Activated naive CD8-positive, alpha-beta T cell (primary cell): Measurements from ENCODE around the gene GTSE1.

Experiments used
- H3K27ac Mint-ChIP-seq: one replicate; pipeline ENCODE4 v1.8.0; 2021; ENCODE audit warnings: mixed read lengths
- H3K27me3 Mint-ChIP-seq: one replicate; pipeline ENCODE4 v1.8.0; 2021; ENCODE audit warnings: mixed read lengths
- H3K36me3 Mint-ChIP-seq: one replicate; pipeline ENCODE4 v1.8.0; 2021; ENCODE audit warnings: mixed read lengths
- H3K4me1 Mint-ChIP-seq: one replicate; pipeline ENCODE4 v1.8.0; 2021; ENCODE audit warnings: low read depth, mixed read lengths
- H3K4me3 Mint-ChIP-seq: one replicate; pipeline ENCODE4 v1.8.0; 2021; ENCODE audit warnings: mild to moderate bottlenecking, mixed read lengths
- H3K9me3 Mint-ChIP-seq: one replicate; pipeline ENCODE4 v1.8.0; 2021; ENCODE audit warnings: low read depth, mixed read lengths

GTSE1 gene

DNA sequence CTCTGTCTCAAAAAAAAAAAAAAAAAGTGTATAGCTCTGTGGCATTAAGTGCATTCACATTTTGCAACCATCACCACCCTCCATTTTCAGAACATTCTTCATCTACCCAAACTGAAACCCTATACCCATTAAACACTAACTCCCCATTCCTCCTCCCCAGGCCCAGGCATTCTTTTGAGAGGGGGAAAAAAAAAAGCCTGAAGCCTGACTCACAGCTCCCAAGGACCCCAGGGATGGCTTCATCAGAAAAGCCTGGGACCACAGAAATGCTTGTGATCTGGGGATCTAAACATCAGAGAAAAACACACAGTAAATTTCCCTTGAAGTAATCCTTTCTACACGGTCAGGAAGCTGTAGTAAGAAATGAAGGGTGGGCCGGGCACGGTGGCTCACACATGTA lies 10.7 kb upstream of the GTSE1 start:
- Mint-ChIP-seq H3K27me3 (no peaks in the 10 kb centered on the region), H3K9me3 (no peaks in the 10 kb centered on the region), H3K4me1 (peaks cover 3% of the 10 kb centered on the region)

DNA sequence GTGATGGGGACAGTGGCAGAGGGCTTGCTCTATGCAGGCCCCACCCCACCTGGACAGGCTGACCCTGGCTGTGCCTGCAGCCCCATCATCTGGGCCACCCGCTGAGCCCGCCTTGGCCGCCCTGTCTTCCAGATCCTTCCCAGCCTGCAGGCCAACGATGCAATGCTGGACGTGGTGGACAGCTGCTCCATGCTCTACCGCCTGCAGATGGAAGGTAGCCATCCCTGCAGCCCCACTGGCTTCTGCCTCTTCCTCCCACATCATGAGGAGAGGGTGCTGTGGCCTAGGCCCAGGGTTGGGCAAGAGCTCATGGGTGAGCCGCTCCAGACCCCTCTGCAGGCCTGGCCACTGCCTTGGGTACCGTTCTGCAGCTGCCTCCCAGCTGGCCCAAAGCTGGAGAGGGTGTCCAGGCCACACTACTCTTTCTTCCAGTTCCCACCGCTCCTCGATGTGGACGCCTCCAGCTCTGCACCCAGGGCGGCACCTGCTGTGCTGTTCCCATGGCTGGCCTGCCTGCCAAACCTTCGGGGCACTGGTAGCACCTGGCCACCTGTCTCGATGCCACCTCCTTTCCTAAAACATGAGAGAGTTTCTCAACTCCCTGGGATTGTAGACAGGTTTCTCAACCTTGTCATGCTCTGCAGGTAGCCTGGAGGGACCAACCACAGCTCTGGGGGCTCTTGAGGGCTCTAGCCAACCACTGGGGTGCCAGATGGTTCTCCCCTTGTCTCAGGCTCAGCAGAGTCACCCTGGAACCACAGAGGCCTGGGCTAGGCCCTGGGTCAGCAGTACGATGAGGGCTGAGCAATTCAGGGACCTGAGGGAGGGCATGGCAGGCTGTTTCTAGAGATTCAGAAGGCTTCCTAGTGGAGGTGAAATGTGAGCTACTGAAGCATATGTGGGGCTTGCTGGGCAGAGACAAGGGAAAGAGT lies 9.5 kb upstream of the GTSE1 start:
- Mint-ChIP-seq H3K27ac (no peak overlapping the region), H3K4me1 (peaks cover 3% of the 10 kb centered on the region), H3K36me3 (no peaks in the 10 kb centered on the region), H3K4me3 (no peak overlapping the region), H3K9me3 (no peaks in the 10 kb centered on the region), H3K27me3 (no peaks in the 10 kb centered on the region)

More for the DNA sequence above, 10.7 kb upstream of the GTSE1 start:
- Mint-ChIP-seq H3K36me3 (no peaks in the 10 kb centered on the region), H3K27ac (no peak overlapping the region), H3K4me3 (no peak overlapping the region)

DNA sequence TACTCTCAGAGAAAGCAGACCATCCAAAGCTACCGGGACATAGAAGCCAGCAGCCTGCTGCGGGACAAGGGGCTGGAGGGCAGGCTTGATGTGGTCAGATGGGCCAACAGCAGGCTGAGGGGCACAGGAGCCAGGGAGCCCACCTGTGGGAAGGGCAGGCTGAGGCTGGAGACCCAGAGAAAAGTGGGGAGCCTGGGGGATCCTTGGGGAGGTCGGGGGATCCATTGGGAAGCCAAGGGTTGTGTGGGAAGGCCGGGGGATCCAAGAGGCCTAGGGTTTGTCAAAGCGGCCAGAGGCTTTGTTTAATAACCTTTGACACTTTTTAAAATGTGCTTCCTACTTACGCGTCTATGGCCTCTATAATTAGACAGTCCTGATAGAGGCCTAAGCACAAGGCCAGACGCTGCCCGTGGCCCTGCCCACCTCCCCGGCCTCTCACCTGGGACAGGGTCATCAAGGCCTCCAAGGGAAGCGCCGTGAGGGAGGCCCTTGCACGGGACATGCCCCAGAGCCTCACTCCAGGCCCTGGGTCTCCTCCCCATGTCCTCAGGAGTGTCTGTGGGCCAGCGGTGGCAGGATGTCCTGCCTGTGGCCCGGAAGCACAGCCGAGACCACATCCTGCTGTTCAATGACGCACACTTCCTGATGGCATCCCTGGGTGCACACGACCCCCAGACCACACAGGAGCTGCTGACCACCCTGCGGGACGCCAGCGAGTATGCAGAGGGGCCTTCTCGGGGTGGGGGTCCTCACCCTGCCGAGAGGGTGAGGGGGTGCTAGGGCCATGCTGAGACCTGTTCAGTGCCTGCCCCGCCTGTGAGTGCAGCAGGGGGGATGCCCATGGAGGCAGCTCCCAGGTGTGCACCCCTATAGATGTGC lies 8.6 kb upstream of the GTSE1 start:
- Mint-ChIP-seq H3K27ac (no peak overlapping the region), H3K4me3 (no peak overlapping the region), H3K4me1 (peaks cover 3% of the 10 kb centered on the region), H3K36me3 (no peaks in the 10 kb centered on the region), H3K9me3 (no peaks in the 10 kb centered on the region), H3K27me3 (no peaks in the 10 kb centered on the region)

GRCh38 chr22:46288846-46289243 lies 7.8 kb upstream of the GTSE1 start:
- Mint-ChIP-seq H3K4me1 (peaks cover 3% of the 10 kb centered on the region), H3K4me3 (no peak overlapping the region), H3K27ac (no peak overlapping the region), H3K27me3 (no peaks in the 10 kb centered on the region), H3K9me3 (no peaks in the 10 kb centered on the region), H3K36me3 (no peaks in the 10 kb centered on the region)

DNA sequence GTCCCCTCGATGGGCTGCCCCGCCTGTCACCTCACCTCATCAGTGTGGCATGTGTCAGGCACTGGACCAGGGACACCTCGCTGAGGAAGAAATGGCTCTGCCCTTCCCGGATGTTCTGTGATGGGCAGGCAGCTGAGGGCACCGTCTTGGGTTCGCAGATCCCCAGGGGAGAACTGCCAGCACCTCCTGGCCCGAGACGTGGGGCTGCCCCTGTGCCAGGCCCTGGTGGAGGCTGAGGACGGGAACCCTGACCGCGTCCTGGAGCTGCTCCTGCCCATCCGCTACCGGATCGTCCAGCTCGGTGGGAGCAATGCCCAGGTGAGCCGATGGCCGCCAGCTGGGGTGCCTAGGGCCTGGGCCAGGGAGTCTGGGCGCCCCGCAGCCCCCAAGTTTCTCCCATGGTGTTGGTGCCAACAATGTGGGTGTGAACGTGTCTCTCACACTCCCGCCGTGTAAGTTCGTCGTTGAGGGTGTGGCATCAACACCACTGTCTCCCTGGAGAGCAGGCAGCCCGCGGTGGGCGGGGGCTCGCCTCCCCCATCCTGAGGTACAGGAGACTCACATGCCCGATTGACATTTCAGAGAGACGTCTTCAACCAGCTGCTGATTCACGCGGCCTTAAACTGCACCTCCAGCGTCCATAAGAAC lies 7.3 kb upstream of the GTSE1 start:
- Mint-ChIP-seq H3K4me1 (peaks cover 3% of the 10 kb centered on the region), H3K27me3 (no peaks in the 10 kb centered on the region), H3K27ac (no peak overlapping the region), H3K4me3 (no peak overlapping the region), H3K36me3 (no peaks in the 10 kb centered on the region), H3K9me3 (no peaks in the 10 kb centered on the region)

GRCh38 chr22:46290121-46290842 lies 6.4 kb upstream of the GTSE1 start:
- Mint-ChIP-seq H3K4me1 (peaks cover 6% of the 10 kb centered on the region), H3K27ac (no peak overlapping the region), H3K4me3 (no peak overlapping the region), H3K36me3 (peaks cover 3% of the 10 kb centered on the region), H3K27me3 (no peaks in the 10 kb centered on the region), H3K9me3 (no peaks in the 10 kb centered on the region)

GRCh38 chr22:46290843-46291785 lies 5.6 kb upstream of the GTSE1 start:
- H3K4me3 Mint-ChIP-seq, result no peak overlapping the region
- H3K27me3 Mint-ChIP-seq, result no peaks in the 10 kb centered on the region
- H3K36me3 Mint-ChIP-seq, result peaks cover 3% of the 10 kb centered on the region
- H3K27ac Mint-ChIP-seq, result no peak overlapping the region
- no peaks in the 10 kb centered on the region for H3K9me3 Mint-ChIP-seq
- peaks cover 10% of the 10 kb centered on the region for H3K4me1 Mint-ChIP-seq

- Mint-ChIP-seq H3K9me3 (no peaks in the 10 kb centered on the region), H3K27me3 (no peaks in the 10 kb centered on the region), H3K4me3 (no peak overlapping the region), H3K27ac (no peak overlapping the region), H3K36me3 (peaks cover 3% of the 10 kb centered on the region), H3K4me1 (peaks cover 15% of the 10 kb centered on the region)
These were observed 4.5 kb upstream of the GTSE1 start for GRCh38 chr22:46292173-46292572.

DNA sequence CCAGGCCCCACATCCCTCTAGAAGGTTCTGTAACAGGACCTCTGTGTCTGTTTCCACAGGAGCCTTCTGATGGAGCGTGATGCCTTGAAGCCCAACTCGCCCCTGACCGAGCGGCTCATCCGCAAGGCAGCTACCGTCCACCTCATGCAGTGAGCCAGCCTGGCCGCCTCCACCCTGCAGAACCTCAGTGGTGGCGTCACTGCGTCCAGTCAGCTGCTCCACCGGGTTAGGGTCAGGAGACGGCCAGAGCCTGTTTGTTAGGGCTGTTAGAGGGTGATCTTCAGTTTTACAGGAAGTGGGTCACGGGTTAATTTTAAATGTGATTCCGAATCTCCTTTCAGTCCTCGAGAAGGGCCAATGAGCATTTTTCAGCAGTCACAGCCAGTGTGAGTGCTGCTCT lies 3.9 kb upstream of the GTSE1 start:
- Mint-ChIP-seq H3K4me1 (peaks cover 18% of the 10 kb centered on the region), H3K27ac (no peak overlapping the region), H3K36me3 (peaks cover 3% of the 10 kb centered on the region), H3K4me3 (no peak overlapping the region), H3K27me3 (peaks cover 2% of the 10 kb centered on the region), H3K9me3 (no peaks in the 10 kb centered on the region)

- peaks cover 6% of the 10 kb centered on the region for H3K36me3 Mint-ChIP-seq
- H3K4me3 Mint-ChIP-seq, result no peak overlapping the region
- H3K27me3 Mint-ChIP-seq, result peaks cover 4% of the 10 kb centered on the region
- H3K27ac Mint-ChIP-seq, result no peak overlapping the region
- H3K9me3 Mint-ChIP-seq, result no peaks in the 10 kb centered on the region
- peaks cover 17% of the 10 kb centered on the region for H3K4me1 Mint-ChIP-seq
These were observed 3.0 kb upstream of the GTSE1 start for GRCh38 chr22:46293577-46294260.

DNA sequence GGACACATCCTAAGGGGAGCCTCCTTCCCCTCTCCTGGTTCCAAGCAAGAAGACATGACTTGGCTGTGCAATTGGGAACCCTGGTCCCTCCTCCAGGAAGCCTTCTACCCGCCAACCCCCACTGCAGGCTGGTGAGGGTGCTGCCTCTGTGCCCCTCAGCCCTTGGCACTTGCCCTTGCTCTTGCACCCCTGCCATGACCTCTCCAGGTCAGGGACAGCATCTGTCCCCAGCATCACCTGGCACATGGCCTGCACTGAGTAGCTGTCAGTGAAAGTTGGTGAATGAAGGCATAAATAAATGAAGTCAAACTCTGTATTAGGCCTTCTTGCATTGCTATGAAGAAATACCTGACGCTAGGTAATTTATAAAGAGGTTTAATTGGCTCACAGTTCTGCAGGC lies 1.9 kb upstream of the GTSE1 start:
- H3K4me1 Mint-ChIP-seq, result peaks cover 17% of the 10 kb centered on the region
- H3K27me3 Mint-ChIP-seq, result peaks cover 6% of the 10 kb centered on the region
- peaks cover 7% of the 10 kb centered on the region for H3K36me3 Mint-ChIP-seq
- H3K9me3 Mint-ChIP-seq, result no peaks in the 10 kb centered on the region
- peak overlapping the region; percentile 64 for H3K27ac Mint-ChIP-seq
- peak overlapping the region; percentile 69 for H3K4me3 Mint-ChIP-seq

DNA sequence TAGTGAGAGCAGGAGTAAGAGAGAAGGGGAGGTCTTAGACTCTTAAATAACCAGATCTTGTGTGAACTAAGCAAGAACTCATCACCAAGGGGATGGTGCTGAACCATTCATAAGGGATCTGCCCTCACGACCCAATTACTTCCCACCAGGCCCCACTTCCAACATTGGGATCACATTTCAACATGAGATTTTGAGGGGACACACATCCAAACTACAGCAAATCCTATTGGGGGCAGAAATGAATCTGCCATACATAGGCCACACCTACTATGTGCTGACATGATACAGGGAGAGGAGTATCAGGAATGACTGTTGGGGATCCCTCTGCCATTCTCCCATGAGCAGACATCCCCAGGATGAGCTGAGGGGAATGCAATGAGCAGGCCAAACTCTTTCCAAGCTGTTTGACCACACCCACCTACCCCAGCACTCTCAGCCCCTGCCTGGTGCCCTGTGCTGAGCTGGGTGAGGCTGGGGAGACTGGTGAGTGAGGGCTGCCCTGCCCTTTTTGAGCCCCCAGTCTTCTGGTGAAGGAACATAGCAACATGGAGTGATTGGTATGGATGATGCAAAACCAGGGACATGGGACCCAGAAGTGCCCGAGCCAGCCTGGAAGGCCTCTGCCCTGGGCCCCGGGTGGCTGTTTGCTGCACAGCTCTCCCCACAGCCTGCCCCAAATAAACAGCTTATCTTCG lies 1.2 kb upstream of the GTSE1 start:
- peaks cover 17% of the 10 kb centered on the region for H3K4me1 Mint-ChIP-seq
- H3K27ac Mint-ChIP-seq, result peak overlapping the region; percentile 99
- H3K4me3 Mint-ChIP-seq, result peak overlapping the region; percentile 93
- peaks cover 7% of the 10 kb centered on the region for H3K36me3 Mint-ChIP-seq
- H3K9me3 Mint-ChIP-seq, result no peaks in the 10 kb centered on the region
- H3K27me3 Mint-ChIP-seq, result peaks cover 6% of the 10 kb centered on the region
